ENCODE results near the gene NACC1. TPM values are rescaled to one million over a fixed set of nuclear protein-coding genes. Genes with fewer than 3 reads are reported as not detected.

Gene NACC1
- total RNA-seq, 2 experiments from 2014 or later = 74.5 to 82.2 TPM

DNA sequence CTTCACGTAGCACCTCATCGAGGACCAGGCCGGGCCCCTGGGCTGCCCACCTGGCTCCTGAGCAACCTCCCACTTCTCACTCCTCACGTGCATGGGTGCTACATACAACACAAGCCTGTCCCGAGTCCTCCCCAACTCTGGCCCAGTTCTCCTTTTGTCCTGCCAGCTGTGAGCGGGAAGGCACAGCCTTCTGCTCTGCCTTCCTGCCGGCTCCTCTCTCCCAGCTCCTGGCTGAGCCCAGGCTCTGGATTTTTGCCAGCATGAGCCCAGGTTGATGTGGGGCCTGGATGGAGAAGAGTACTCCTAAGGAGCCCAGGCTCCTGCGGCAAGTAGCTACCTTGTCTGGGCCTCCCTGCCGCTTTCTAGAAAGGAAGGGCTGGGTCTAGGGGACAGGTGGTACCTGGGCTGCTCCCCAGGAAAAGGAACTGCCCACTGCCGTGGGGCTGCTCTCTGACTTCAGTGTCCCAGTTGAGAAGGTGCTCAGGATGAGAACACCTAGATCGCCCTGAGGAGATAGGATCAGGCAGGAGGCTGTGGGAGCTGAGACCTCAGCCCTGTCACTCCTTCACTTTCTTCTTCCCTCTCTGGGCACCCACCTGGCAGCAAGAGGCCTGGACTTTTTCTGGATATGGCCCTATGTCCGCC is 39.0 kb upstream of the NACC1 start:
- H3K9me3 Mint-ChIP-seq = no peaks in the 10 kb centered on the region
- ChIA-PET POLR2A (no interaction called here), CTCF (interaction anchor here (0.7 to 2.2 kb wide), 3 partner anchors 15 to 102 kb away, joined by 3 to 6 read pairs (median 3); no protein-coding TSS in a partner anchor)
- no peaks in the 10 kb centered on the region for H3K4me1 Mint-ChIP-seq
- no peaks in the 10 kb centered on the region for H3K36me3 Mint-ChIP-seq (ENCODE audit: low read depth)
- no peaks in the 10 kb centered on the region for H3K27me3 Mint-ChIP-seq
- no peak overlapping the region for H3K27ac Mint-ChIP-seq
- no peak overlapping the region for H3K4me3 Mint-ChIP-seq
- DNase-seq = no peak

DNA sequence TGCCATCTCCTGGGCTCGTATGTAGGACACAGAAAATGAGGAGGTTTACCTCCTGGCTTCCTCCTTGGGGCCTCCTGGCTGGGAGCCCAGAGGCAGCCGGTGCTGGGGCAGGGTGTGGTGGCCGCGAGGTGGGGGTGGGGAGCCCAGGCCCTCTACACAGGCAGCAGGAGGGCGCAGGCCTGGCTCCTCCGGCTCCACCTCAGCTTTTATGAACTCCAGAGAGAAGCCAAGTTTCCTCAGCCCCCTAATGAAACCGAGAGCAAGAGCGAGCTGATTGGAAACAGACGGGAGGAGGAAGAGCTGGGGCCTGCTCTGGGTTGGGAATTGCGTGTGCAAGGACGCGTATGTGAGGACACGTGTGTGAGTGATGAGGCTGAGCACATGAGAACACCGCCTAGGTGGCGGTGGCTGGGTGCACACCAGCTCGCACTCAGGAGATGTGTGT is 38.5 kb upstream of the NACC1 start:
- no peak for DNase-seq
- no peaks in the 10 kb centered on the region for H3K36me3 Mint-ChIP-seq (ENCODE audit: low read depth)
- no peak overlapping the region for H3K27ac Mint-ChIP-seq
- ChIA-PET CTCF (interaction anchor here (0.7 to 1.4 kb wide), 2 partner anchors 14 to 102 kb away, joined by 3 read pairs; no protein-coding TSS in a partner anchor), POLR2A (no interaction called here)
- H3K4me1 Mint-ChIP-seq = no peaks in the 10 kb centered on the region
- no peaks in the 10 kb centered on the region for H3K9me3 Mint-ChIP-seq
- H3K4me3 Mint-ChIP-seq = no peak overlapping the region
- H3K27me3 Mint-ChIP-seq = peaks cover 3% of the 10 kb centered on the region

DNA sequence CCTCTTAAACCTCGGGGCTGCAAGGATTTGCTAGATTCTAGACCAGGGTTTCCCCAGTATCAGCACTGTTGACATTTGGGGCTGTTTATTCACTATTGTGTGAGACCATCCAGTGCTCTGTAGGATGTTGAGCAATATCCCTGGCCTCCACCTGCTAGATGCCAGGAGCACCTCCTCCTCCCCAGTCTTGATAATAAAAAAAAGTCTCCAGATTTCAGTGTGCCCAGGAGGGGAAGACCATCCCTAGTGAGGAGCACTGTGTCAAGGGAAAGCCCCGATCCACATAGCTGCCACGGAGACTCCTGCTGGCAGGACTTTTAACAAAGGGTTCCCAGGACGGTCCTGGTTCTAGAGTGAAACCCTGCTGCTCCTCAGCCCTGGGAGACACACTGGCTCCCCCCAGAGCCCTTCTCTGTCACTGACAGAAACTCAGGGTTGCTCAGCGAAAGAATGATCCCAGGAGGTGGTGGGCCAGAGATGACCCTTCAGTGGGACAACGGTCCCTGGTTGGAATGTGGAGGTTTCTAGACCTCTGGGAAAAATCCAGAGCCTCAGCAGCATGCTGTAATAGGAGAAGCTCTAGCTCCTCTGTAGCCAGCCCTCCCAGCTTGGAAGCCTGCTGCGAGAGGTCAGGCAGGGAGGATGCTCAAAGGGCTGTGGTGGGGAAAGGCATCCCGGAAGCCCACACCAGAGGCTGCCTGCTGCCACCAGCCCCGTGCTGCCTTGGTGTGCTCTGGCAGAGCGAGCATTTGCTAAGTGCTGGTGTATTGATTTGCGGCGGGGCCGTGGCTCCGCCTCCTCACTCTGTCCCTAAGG is 35.7 kb upstream of the NACC1 start:
- DNase-seq = no peak
- H3K27me3 Mint-ChIP-seq = peaks cover 9% of the 10 kb centered on the region

DNA sequence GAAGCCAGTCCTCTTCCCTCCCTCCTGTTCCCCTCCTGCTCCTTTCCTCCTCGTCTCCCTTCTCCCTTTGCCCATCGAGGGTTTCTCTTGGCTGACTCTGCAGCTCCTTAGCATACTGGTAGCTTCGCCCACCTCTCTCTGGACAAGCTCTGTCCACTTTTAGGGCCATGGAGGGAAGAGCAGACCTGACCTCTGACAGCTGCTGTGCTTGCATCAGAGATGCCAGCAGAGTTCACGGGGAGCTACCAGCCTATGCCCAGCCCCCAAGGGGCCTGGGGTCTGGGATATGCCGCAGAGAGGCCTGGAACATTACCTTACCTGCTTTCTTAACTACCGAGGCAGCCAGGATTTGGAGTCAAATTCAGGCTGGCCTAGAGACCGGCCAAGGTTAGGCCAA is 35.1 kb upstream of the NACC1 start:
- DNase-seq = no peak
- H3K27me3 Mint-ChIP-seq = peaks cover 9% of the 10 kb centered on the region
- no peaks in the 10 kb centered on the region for H3K4me1 Mint-ChIP-seq
- H3K9me3 Mint-ChIP-seq = no peaks in the 10 kb centered on the region
- ChIA-PET CTCF (interaction anchor here (0.7 to 2.0 kb wide), 2 partner anchors 11 to 21 kb away, joined by 3 to 5 read pairs; no protein-coding TSS in a partner anchor), POLR2A (interaction anchor here (1.4 kb wide), 1 partner anchor 11 kb away, joined by 3 read pairs; no protein-coding TSS in a partner anchor)
- no peaks in the 10 kb centered on the region for H3K36me3 Mint-ChIP-seq (ENCODE audit: low read depth)
- H3K27ac Mint-ChIP-seq = no peak overlapping the region
- no peak overlapping the region for H3K4me3 Mint-ChIP-seq

More for the DNA sequence above, 35.7 kb upstream of the NACC1 start:
- H3K9me3 Mint-ChIP-seq = no peaks in the 10 kb centered on the region
- H3K4me1 Mint-ChIP-seq = no peaks in the 10 kb centered on the region
- H3K36me3 Mint-ChIP-seq (ENCODE audit: low read depth) = no peaks in the 10 kb centered on the region
- CTCF ChIA-PET = interaction anchor here (0.7 to 2.0 kb wide), 2 partner anchors 12 to 21 kb away, joined by 3 to 5 read pairs; no protein-coding TSS in a partner anchor
- H3K27ac Mint-ChIP-seq = no peak overlapping the region
- POLR2A ChIA-PET = interaction anchor here (1.4 kb wide), 1 partner anchor 11 kb away, joined by 3 read pairs; no protein-coding TSS in a partner anchor
- no peak overlapping the region for H3K4me3 Mint-ChIP-seq

DNA sequence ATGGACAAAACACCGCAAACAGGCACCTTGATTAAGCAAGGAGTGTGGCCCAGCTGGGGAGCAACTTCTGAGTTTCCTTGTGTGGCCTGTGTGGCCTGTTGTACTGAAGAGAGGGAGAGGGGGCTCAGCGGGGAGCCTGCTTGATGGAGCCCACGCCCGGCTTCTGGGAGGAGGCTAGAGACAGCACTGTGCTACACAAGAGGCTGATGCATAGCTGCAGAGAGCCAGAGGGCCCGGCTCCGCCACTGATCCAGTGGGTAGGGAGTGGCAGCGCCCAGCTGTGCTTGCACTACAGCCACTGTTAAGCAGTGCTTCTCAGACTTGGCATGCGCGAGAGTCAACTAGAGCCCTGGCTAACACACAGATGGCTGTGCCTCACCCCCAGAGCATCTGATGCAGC is 34.4 kb upstream of the NACC1 start:
- no peak overlapping the region for H3K27ac Mint-ChIP-seq

DNA sequence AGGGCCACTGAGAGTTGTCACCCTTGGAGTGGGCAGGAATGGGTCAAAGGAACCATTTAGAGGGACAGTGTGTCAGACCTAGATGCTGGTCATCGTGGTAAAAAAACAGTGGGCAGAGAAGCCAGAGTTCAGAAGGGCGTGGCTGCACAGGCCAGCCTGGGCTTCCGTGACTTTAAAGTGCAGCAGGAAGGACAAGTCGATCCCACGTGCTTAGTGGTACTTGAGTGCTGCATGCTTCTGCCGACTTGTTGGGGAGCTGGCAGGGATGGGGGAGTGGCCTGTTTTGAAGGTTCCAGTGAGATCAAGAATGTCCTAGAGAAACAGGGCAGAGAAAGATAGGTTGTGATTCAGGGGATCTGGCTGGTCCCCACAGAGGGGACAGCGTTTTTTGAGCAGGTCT is 32.4 kb upstream of the NACC1 start:
- H3K36me3 Mint-ChIP-seq (ENCODE audit: low read depth) = no peaks in the 10 kb centered on the region
- no peaks in the 10 kb centered on the region for H3K4me1 Mint-ChIP-seq
- ChIA-PET POLR2A (no interaction called here), CTCF (interaction anchor here (1.3 to 2.0 kb wide), 4 partner anchors 9 to 120 kb away, joined by 5 to 8 read pairs (median 6); no protein-coding TSS in a partner anchor)
- DNase-seq = no peak
- H3K27me3 Mint-ChIP-seq = peaks cover 9% of the 10 kb centered on the region
- no peak overlapping the region for H3K27ac Mint-ChIP-seq
- no peak overlapping the region for H3K4me3 Mint-ChIP-seq
- no peaks in the 10 kb centered on the region for H3K9me3 Mint-ChIP-seq

More for the DNA sequence above, 34.4 kb upstream of the NACC1 start:
- no peaks in the 10 kb centered on the region for H3K9me3 Mint-ChIP-seq
- POLR2A ChIA-PET = no interaction called here
- no peak for DNase-seq
- H3K27me3 Mint-ChIP-seq = peaks cover 9% of the 10 kb centered on the region
- H3K36me3 Mint-ChIP-seq (ENCODE audit: low read depth) = no peaks in the 10 kb centered on the region
- CTCF ChIA-PET = interaction anchor here (2.0 kb wide), 1 partner anchor 11 kb away, joined by 5 read pairs; no protein-coding TSS in a partner anchor
- no peaks in the 10 kb centered on the region for H3K4me1 Mint-ChIP-seq
- H3K4me3 Mint-ChIP-seq = no peak overlapping the region

DNA sequence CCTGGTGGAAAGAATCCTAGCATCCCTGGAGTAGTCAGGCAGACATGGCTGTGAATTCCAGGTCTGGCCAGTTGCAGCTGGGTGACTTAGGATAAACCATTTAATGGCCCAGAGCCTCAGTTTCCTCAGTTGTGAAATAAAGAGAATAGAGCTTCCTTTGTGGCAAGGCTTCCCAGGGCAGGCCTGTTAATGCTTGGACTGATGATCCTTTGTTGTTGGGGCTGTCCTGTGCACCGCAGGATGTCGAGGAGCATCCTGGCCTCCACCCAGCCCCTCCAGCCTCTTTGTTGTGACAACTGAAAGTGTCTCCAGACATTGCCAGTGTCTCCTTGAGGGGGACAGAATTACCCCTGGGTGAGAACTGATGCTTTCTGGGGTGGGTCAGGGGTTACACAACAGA is 31.7 kb upstream of the NACC1 start:
- no peak overlapping the region for H3K27ac Mint-ChIP-seq
- CTCF ChIA-PET = interaction anchor here (1.3 to 2.0 kb wide), 3 partner anchors 25 to 121 kb away, joined by 5 to 8 read pairs (median 7); no protein-coding TSS in a partner anchor
- no peak for DNase-seq
- no peaks in the 10 kb centered on the region for H3K36me3 Mint-ChIP-seq (ENCODE audit: low read depth)
- H3K27me3 Mint-ChIP-seq = peaks cover 9% of the 10 kb centered on the region
- no peaks in the 10 kb centered on the region for H3K4me1 Mint-ChIP-seq
- no peak overlapping the region for H3K4me3 Mint-ChIP-seq
- no peaks in the 10 kb centered on the region for H3K9me3 Mint-ChIP-seq
- POLR2A ChIA-PET = no interaction called here

DNA sequence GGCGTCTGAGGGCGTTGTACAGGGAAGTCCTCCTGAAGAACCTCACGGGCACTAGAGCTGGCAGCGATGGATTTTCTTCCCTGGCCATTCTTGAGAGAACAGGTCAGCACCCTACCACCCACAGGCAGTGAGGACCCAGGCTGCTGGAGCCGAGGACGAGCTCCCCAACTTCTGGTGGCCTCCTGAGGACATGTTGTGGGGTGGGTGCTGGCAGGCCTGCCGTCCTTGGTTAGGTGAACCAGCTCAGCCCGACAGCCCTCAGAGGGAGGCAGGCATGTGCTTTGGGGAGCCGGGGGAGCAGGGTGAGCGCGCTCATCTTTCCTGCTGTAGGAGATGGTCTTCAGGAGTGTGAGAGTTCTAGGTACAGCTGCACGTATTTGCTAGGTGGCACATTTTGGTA is 30.8 kb upstream of the NACC1 start:
- Mint-ChIP-seq H3K27me3 (peaks cover 9% of the 10 kb centered on the region), H3K4me3 (no peak overlapping the region), H3K36me3 (ENCODE audit: low read depth) (no peaks in the 10 kb centered on the region), H3K9me3 (no peaks in the 10 kb centered on the region), H3K27ac (no peak overlapping the region), H3K4me1 (no peaks in the 10 kb centered on the region)
- CTCF ChIA-PET = interaction anchor here (1.9 to 2.0 kb wide), 2 partner anchors 26 to 110 kb away, joined by 7 to 8 read pairs; no protein-coding TSS in a partner anchor
- POLR2A ChIA-PET = no interaction called here
- no peak for DNase-seq

DNA sequence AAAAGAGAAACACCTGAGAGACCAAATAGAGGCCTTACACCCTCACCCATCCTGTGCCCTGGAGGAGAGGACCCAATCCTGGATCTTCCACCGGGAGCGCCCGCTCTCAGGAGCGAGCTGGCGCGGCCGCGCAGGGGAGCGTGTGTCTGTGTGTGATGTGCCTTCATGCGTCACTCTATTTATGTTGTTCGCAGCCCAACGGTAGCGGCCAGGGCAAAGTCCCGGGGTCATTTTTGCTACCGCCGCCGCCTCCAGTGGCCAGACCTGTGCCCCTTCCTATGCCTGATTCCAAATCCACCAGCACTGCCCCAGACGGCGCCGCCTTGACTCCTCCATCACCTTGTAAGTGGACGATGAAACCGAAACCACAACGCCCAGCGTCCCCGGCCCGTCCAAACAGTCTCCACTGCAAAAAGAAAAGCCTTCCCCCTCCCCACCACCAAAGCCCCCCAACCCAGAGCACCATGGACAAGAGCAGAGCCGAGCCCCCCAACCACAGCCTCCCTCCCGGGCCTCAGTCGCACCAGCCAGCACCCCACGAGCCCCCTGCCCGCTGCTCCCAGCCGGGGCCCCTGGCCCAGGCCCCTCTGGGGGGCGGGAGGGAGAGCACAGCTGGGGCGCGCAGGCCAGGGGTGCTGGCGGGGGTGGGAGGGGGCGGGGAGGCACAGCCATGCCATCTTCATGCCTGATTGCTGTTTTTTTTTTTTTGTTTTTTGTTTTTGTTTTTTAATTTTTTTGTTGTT is 30.1 kb upstream of the NACC1 start:
- DNase-seq = no peak
- H3K4me3 Mint-ChIP-seq = no peak overlapping the region
- no peaks in the 10 kb centered on the region for H3K36me3 Mint-ChIP-seq (ENCODE audit: low read depth)
- CTCF ChIA-PET = interaction anchor here (1.9 kb wide), 1 partner anchor 27 kb away, joined by 7 read pairs; no protein-coding TSS in a partner anchor
- H3K9me3 Mint-ChIP-seq = no peaks in the 10 kb centered on the region
- H3K27me3 Mint-ChIP-seq = peaks cover 9% of the 10 kb centered on the region
- no peaks in the 10 kb centered on the region for H3K4me1 Mint-ChIP-seq
- H3K27ac Mint-ChIP-seq = no peak overlapping the region
- POLR2A ChIA-PET = no interaction called here

DNA sequence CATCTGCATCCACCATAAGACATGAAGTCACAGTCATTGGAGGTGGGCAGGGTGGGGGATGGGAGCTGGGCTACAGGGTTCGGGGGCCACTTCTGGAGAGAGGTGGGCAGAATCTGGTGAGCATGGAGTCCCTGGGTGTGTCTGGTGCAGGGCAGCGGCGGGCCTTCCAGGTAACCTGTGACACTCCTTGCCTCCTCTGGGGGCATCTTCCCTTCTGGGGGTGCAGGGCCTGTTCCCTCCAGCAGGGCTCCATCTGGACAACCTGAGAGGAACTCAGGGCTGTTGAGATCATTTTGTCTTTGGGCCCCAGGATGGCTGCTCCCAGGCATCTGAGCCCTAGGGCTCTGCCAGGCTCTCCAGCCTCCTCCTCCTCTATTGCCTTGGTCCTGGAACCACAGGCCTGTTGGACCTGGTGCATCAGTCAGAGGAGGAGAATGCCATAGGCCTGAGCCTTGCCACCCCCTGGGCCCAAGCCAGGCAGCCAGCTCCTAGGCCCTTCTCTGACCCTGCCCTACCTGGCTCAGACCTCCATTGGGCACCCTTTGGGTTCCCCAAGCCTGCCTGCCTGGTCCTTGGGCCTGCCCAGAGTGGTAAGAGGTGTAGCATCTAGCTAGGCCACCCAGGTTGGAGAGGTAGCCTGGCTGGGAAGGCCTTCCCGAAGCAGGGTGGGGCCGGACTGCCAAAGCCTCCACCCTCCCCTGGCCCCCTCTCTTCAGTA is 28.8 kb upstream of the NACC1 start:
- no peaks in the 10 kb centered on the region for H3K36me3 Mint-ChIP-seq (ENCODE audit: low read depth)
- H3K4me3 Mint-ChIP-seq = no peak overlapping the region
- H3K27ac Mint-ChIP-seq = no peak overlapping the region
- ChIA-PET POLR2A (no interaction called here), CTCF (interaction anchor here (1.9 kb wide), 1 partner anchor 112 kb away, joined by 9 read pairs; no protein-coding TSS in a partner anchor)
- no peak for DNase-seq
- H3K4me1 Mint-ChIP-seq = peaks cover 4% of the 10 kb centered on the region
- H3K27me3 Mint-ChIP-seq = peaks cover 12% of the 10 kb centered on the region
- H3K9me3 Mint-ChIP-seq = no peaks in the 10 kb centered on the region

DNA sequence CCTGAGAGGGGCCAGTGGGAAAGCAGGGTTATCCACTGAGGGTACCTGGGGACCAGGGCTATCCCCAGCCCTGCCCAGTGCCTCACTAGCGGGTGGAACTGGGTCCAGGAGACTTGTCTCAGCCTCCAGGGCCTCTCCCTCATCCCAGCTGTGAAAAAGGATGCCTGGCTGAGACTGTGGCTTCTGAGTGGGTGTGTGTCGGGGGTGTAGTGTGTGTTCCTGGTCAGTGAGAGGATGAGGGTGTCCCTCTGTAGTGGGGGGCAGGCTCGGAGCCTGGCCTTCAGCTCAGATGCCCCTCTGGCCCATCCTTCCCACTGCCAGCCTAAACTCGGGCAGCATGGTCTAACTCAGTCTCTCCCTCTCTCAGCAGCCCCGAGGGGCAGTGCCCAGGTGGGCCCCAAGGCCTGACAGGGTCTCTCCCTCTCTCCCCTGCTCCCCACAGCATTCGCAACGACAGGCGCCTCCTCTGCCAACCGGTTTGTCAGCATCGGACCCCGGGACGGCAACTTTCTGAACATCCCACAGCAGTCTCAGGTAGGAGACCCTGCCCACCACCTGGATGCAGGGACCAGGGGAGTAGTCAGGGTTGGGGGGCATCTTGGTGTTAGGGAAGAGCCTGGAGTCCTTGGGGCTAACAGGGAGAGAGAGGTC is 28.1 kb upstream of the NACC1 start:
- DNase-seq = no peak
- Mint-ChIP-seq H3K27ac (no peak overlapping the region), H3K4me3 (no peak overlapping the region), H3K9me3 (no peaks in the 10 kb centered on the region), H3K36me3 (ENCODE audit: low read depth) (no peaks in the 10 kb centered on the region), H3K4me1 (peaks cover 10% of the 10 kb centered on the region), H3K27me3 (peaks cover 15% of the 10 kb centered on the region)
- CTCF ChIA-PET = interaction anchor here (1.9 kb wide), 1 partner anchor 113 kb away, joined by 9 read pairs; no protein-coding TSS in a partner anchor
- POLR2A ChIA-PET = no interaction called here

Data from activated CD4-positive, alpha-beta memory T cell treated with anti-CD3 and anti-CD28 coated beads, Interleukin-2, amount 10 ng/mL, durations not matched to agents 7 days and 5 days (primary cell).